Measurements from ENCODE around the gene HMG20A. TPM values are rescaled to one million over a fixed set of nuclear protein-coding genes. Genes with fewer than 3 reads are reported as not detected.

The HMG20A gene
- total RNA-seq, 6 experiments from 2014 or later = 26.6 to 30.5 (median 28.3) TPM

DNA sequence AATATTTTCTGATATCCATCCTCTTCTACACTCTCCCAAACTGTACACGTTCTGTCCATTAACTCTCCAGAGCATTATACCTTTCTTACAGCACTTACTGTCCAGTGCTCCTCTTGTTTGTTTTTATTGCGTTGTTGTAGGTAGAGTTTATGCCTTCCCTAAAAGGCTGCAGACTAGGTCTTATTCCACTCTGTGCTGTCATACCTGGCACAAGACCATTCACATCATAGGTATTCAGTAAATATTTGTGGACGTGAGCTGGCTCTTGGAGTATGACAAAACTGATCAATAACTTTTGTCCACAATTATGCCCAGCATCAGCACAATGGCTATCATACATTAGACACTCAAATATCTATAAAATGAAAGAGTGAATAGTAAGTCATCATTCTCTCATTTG, 4.4 kb downstream of the HMG20A start:
- no peak for DNase-seq
- TF ChIP-seq, protein P1, sequence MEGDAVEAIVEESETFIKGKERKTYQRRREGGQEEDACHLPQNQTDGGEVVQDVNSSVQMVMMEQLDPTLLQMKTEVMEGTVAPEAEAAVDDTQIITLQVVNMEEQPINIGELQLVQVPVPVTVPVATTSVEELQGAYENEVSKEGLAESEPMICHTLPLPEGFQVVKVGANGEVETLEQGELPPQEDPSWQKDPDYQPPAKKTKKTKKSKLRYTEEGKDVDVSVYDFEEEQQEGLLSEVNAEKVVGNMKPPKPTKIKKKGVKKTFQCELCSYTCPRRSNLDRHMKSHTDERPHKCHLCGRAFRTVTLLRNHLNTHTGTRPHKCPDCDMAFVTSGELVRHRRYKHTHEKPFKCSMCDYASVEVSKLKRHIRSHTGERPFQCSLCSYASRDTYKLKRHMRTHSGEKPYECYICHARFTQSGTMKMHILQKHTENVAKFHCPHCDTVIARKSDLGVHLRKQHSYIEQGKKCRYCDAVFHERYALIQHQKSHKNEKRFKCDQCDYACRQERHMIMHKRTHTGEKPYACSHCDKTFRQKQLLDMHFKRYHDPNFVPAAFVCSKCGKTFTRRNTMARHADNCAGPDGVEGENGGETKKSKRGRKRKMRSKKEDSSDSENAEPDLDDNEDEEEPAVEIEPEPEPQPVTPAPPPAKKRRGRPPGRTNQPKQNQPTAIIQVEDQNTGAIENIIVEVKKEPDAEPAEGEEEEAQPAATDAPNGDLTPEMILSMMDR (IDR thresholded peaks at IDR 0.05) = no peak
- no peaks in the 10 kb centered on the region for H3K9me3 Mint-ChIP-seq
- H3K27ac Mint-ChIP-seq = no peak overlapping the region
- no peaks in the 10 kb centered on the region for H3K27me3 Mint-ChIP-seq (ENCODE audit: insufficient read depth)
- H3K4me1 Mint-ChIP-seq (ENCODE audit: low read depth) = peaks cover 47% of the 10 kb centered on the region
- H3K4me3 Mint-ChIP-seq = no peak overlapping the region
- no peaks in the 10 kb centered on the region; the same call in 1 of the 2 replicates for H3K36me3 Mint-ChIP-seq (ENCODE audit: low read depth)

DNA sequence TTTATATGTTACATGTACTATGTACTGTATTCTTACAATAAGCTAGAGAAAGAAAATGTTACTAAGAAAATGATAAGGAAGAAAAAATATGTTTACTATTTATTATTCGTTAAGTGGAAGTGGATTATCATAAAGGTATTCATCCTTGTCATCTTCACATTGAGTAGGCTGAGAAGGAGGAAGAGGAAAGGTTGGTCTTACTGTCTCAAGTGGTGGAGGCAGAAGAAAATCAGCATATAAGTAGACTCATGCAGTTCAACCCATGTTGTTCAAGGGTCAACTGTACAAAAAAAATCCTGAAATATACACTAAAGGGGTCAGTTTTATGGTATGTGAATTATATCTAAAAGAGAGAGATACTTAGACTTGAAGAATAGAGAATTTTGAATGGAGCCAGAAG, 5.7 kb downstream of the HMG20A start:
- no peak overlapping the region for H3K4me3 Mint-ChIP-seq
- no peak overlapping the region for H3K27ac Mint-ChIP-seq
- H3K36me3 Mint-ChIP-seq (ENCODE audit: low read depth) = no peaks in the 10 kb centered on the region; the same call in 1 of the 2 replicates
- no peaks in the 10 kb centered on the region for H3K27me3 Mint-ChIP-seq (ENCODE audit: insufficient read depth)
- H3K9me3 Mint-ChIP-seq = no peaks in the 10 kb centered on the region
- no peak for DNase-seq
- TF ChIP-seq, protein P1 (IDR thresholded peaks at IDR 0.05) = no peak
- peaks cover 54% of the 10 kb centered on the region for H3K4me1 Mint-ChIP-seq (ENCODE audit: low read depth)

DNA sequence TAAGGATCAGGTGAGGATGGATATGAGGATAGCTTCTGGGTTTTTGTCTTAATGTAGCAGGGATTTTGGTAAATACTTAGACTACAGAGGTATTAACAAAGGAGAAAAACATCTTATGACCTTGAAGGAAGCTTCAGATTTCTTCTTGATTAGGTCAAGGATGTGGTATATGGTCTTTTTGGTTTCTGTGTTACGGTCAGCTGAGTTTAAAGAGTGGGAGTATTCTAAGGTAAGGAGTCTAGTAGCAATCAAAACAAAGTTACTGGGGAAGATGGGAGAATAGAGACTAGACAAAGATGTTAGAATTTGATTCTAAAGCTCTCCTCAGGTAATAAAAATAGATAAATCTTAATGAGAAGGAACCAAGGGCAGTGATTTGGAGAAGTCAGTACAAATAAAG, 6.2 kb downstream of the HMG20A start:
- no peaks in the 10 kb centered on the region for H3K9me3 Mint-ChIP-seq
- TF ChIP-seq, protein P1 (IDR thresholded peaks at IDR 0.05) = no peak
- DNase-seq = no peak
- H3K4me3 Mint-ChIP-seq = no peak overlapping the region
- H3K4me1 Mint-ChIP-seq (ENCODE audit: low read depth) = peaks cover 49% of the 10 kb centered on the region
- no peaks in the 10 kb centered on the region for H3K27me3 Mint-ChIP-seq (ENCODE audit: insufficient read depth)
- no peaks in the 10 kb centered on the region; the same call in 1 of the 2 replicates for H3K36me3 Mint-ChIP-seq (ENCODE audit: low read depth)
- no peak overlapping the region for H3K27ac Mint-ChIP-seq

DNA sequence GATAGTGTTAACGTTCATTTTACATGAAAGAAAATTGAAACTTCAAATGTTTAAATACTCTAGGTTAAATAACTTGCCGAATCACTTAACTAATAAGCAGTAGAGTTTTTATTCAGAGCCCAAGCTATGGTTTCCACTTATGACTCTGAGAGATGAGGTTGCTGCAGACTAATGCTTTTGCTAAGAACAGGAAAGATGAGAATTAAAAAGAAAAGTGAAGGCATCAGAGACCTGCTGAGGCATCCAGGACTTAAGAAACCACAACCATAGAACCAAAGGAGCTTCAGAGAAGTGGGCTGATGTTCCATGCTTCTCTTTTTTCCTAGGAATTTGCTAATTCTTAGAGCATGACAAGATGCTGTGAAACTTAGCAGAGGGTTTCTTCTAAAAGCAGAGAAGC, 9.5 kb downstream of the HMG20A start:
- Mint-ChIP-seq H3K4me3 (no peak overlapping the region), H3K4me1 (ENCODE audit: low read depth) (peaks cover 20% of the 10 kb centered on the region), H3K27ac (no peak overlapping the region), H3K27me3 (ENCODE audit: insufficient read depth) (no peaks in the 10 kb centered on the region), H3K9me3 (no peaks in the 10 kb centered on the region), H3K36me3 (ENCODE audit: low read depth) (no peaks in the 10 kb centered on the region; the same call in 1 of the 2 replicates)
- no peak for DNase-seq
- TF ChIP-seq, protein P1 (IDR thresholded peaks at IDR 0.05) = no peak

DNA sequence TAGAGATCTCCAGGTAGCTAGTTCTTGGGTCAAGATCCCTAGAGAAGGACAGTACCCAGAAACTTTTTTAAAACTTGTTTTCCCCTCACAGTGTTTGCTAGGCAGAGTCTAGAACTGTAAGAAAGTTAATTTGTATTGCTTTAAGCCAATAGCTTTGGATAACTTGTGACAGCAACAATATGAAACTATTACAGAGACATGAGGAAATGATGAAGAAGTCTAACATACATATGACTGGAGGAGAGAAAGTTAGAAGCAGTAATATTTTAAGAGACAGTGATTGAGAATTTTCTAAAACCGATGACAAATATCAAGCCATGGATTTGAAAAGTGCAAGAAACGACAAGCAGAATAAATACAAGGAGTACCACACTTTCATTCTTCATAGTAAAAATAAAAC, 10.0 kb downstream of the HMG20A start:
- TF ChIP-seq, protein P1 (IDR thresholded peaks at IDR 0.05) = no peak
- no peak overlapping the region for H3K27ac Mint-ChIP-seq

DNA sequence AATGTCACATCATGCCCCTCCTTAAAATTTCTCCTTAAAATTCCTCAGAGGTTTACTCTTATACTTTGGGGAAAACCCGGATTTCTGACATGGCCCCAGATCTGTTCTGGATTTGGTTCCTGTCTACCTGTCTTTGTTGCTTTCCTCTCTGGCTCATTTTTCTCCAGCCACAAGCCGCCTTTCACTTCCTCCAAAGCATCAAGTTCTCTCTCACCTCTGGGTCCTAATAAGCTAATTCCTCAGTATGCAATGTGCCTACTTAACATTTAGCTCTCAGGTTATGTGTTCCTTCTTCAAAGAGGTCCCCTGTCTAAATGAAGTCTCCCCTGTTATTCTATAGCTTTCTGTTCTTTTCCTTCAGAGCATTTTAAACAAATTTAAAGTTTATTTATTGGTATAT, 16.1 kb downstream of the HMG20A start:
- H3K27ac Mint-ChIP-seq = no peak overlapping the region
- TF ChIP-seq, protein P1 (IDR thresholded peaks at IDR 0.05) = no peak

More for the DNA sequence above, 10.0 kb downstream of the HMG20A start:
- H3K9me3 Mint-ChIP-seq = no peaks in the 10 kb centered on the region
- H3K4me3 Mint-ChIP-seq = no peak overlapping the region
- H3K4me1 Mint-ChIP-seq (ENCODE audit: low read depth) = peaks cover 18% of the 10 kb centered on the region
- H3K36me3 Mint-ChIP-seq (ENCODE audit: low read depth) = no peaks in the 10 kb centered on the region; the same call in 1 of the 2 replicates
- no peaks in the 10 kb centered on the region for H3K27me3 Mint-ChIP-seq (ENCODE audit: insufficient read depth)
- no peak for DNase-seq

More for the DNA sequence above, 16.1 kb downstream of the HMG20A start:
- no peaks in the 10 kb centered on the region for H3K27me3 Mint-ChIP-seq (ENCODE audit: insufficient read depth)
- H3K4me1 Mint-ChIP-seq (ENCODE audit: low read depth) = peaks cover 20% of the 10 kb centered on the region
- DNase-seq = no peak
- H3K9me3 Mint-ChIP-seq = no peaks in the 10 kb centered on the region
- H3K36me3 Mint-ChIP-seq (ENCODE audit: low read depth) = peaks cover 5% of the 10 kb centered on the region; the same call in 1 of the 2 replicates
- no peak overlapping the region for H3K4me3 Mint-ChIP-seq
